ENCODE data around the gene TRIM63.

DNA sequence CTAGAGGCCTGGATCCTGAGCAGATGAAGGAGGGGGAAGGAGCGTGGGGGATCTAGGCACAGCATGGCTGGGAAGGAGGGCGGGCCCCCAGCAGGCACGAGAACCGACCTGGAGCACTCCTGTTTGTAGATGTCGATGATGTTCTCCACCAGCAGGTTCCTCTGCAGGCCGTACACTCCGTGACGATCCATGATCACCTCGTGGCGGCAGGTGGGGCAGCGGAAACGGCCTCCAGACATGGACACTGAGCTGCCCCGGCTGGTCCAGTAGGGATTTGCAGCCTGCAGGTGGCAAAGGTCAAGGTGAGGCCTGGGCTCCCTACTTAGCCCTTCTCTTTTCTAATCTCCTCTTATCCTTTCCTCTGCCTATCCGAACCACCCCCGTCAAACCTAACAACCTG is 1.3 kb downstream of the TRIM63 start:
- TF ChIP-seq, protein P1, sequence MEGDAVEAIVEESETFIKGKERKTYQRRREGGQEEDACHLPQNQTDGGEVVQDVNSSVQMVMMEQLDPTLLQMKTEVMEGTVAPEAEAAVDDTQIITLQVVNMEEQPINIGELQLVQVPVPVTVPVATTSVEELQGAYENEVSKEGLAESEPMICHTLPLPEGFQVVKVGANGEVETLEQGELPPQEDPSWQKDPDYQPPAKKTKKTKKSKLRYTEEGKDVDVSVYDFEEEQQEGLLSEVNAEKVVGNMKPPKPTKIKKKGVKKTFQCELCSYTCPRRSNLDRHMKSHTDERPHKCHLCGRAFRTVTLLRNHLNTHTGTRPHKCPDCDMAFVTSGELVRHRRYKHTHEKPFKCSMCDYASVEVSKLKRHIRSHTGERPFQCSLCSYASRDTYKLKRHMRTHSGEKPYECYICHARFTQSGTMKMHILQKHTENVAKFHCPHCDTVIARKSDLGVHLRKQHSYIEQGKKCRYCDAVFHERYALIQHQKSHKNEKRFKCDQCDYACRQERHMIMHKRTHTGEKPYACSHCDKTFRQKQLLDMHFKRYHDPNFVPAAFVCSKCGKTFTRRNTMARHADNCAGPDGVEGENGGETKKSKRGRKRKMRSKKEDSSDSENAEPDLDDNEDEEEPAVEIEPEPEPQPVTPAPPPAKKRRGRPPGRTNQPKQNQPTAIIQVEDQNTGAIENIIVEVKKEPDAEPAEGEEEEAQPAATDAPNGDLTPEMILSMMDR (CRISPR knock-in tag; IDR thresholded peaks at IDR 0.05) = no peak
- TF ChIP-seq CEBPB (IDR thresholded peaks at IDR 0.05; ENCODE audit: borderline replicate concordance, low read depth, low read length) = no peak
- TF ChIP-seq HCFC1 (IDR thresholded peaks at IDR 0.05; ENCODE audit: low read depth, low read length) = no peak
- no peak for TF ChIP-seq NR2F1 (CRISPR knock-in tag; IDR thresholded peaks at IDR 0.05)
- no peak for TF ChIP-seq ZNF615 (CRISPR knock-in tag; IDR thresholded peaks at IDR 0.05; ENCODE audit: borderline replicate concordance)
- TF ChIP-seq, protein P2, sequence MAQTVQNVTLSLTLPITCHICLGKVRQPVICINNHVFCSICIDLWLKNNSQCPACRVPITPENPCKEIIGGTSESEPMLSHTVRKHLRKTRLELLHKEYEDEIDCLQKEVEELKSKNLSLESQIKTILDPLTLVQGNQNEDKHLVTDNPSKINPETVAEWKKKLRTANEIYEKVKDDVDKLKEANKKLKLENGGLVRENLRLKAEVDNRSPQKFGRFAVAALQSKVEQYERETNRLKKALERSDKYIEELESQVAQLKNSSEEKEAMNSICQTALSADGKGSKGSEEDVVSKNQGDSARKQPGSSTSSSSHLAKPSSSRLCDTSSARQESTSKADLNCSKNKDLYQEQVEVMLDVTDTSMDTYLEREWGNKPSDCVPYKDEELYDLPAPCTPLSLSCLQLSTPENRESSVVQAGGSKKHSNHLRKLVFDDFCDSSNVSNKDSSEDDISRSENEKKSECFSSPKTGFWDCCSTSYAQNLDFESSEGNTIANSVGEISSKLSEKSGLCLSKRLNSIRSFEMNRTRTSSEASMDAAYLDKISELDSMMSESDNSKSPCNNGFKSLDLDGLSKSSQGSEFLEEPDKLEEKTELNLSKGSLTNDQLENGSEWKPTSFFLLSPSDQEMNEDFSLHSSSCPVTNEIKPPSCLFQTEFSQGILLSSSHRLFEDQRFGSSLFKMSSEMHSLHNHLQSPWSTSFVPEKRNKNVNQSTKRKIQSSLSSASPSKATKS (CRISPR knock-in tag; IDR thresholded peaks at IDR 0.05) = no peak
- TF ChIP-seq NFYB (CRISPR knock-in tag; IDR thresholded peaks at IDR 0.05) = no peak
- no peak for TF ChIP-seq ATF1 (CRISPR knock-in tag; IDR thresholded peaks at IDR 0.05)
- no peak for TF ChIP-seq ELF1 (CRISPR knock-in tag; IDR thresholded peaks at IDR 0.05)
- TF ChIP-seq POLR2G (IDR thresholded peaks at IDR 0.05; ENCODE audit: low read depth, low read length) = no peak
- TF ChIP-seq TAF1 (CRISPR knock-in tag; IDR thresholded peaks at IDR 0.05) = no peak
